ENCODE data around the gene SLC25A6.
"Not testable (repeated sequence)": the region's sequence is repeated elsewhere in the genome, so short reads cannot be mapped to it uniquely, and the experiment has no call there.

Gene SLC25A6

GRCh38 chrX:1389181-1389992 is 2.5 kb downstream of the SLC25A6 start:
- DNase-seq = no peak

DNA sequence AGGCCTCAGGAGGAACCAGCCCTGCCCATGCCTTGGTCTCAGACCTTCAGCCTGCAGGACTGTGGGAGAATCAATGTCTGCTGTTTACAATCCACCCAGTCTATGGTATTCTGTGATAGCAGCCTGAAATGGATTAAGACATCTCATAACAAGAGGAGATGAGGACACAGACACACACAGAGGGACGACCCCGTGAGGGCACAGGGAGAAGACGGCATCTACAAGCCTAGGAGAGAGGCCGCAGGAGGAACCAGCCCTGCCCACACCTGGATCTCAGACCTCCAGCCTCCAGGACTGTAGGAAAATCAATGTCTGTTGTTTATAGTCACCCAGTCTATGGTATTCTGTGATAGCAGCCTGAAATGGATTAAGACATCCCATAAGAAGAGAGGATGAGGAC is 3.3 kb downstream of the SLC25A6 start:
- no peak for DNase-seq

- DNase-seq = no peak
Measured at GRCh38 chrX:1387141-1387776, 4.7 kb downstream of the SLC25A6 start.

DNA sequence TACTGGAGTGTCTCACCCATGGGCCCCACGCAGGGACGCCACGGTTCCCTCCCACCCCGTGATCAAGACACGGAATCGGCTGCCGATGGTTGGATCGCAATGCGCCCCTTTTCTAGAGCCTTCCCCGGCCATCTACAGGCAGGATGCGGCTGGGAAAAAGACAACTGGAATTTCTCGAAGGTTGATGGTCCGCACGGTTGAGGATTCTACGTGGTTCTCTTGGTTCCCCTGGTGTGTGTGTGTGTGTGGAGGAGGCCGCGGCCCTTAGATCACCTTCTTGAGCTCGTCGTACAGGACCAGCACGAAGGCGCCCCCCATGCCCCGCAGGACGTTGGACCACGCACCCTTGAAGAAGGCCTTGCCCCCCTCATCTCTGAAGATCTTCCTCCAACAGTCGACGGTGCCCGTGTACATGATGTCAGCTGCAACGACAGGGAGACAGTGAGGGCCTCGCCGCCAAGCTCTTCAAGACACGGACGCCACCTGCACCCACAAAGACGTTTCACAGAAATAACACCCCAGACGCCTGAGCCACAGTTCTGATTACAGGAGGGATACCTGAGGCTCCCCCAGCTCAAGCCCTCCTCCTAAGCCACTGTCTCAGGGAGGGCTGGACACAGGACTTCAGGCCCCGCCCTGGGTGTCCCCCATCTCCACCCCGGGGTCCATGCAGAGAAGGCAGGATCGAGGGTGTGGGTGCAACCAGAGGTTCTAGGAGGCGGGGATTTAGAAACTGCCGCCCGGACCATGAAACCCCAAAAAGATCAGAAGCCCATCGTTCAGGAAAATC is 5.4 kb downstream of the SLC25A6 start:
- DNase-seq = no peak

GRCh38 chrX:1385253-1386223 is 6.4 kb downstream of the SLC25A6 start:
- no peak for DNase-seq

GRCh38 chrX:1384658-1385252 is 7.2 kb downstream of the SLC25A6 start:
- no peak for DNase-seq

DNA sequence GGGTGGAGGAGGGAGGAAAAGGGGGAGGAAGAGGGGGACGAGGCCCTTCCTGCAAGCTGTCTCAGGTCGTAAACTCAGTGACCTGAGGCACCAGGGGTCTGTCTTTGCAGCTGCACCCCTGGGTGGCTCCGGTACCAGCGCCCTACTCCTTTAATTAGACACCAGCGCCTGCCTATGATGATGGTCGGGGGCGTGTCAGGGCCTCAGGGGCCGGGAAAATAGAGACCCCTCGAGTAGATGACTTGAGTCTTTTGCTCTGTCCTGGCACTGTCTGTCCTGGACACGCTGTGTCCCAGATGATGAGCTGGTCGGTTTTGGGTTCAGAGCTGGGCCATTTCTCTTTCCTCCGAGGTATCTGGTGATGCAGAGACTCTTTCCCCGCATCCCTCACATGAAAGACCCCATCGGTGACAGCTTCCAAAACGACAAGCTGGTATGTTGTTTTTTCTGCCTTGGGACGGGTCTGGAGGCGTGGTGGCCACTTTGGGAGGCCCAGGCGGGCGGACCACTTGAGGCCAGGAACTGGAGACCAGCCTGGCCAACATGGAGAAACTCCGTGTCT is 11.2 kb downstream of the SLC25A6 start:
- no peak for DNase-seq

GRCh38 chrX:1378306-1378759 is 13.6 kb downstream of the SLC25A6 start:
- DNase-seq = no peak

- no peak for DNase-seq
Measured at GRCh38 chrX:1368385-1368698, 23.6 kb downstream of the SLC25A6 start.

DNA sequence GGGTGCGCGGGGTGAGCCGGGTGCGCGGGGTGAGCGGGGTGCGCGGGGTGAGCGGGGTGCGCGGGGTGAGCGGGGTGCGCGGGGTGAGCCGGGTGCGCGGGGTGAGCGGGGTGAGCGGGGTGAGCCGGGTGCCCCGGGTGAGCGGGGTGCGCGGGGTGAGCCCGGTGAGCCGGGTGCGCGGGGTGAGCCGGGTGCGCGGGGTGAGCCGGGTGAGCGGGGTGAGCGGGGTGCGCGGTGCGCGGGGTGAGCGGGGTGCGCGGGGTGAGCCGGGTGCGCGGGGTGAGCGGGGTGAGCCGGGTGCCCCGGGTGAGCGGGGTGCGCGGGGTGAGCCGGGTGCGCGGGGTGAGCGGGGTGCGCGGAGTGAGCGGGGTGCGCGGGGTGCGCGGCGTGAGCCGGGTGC is 25.6 kb downstream of the SLC25A6 start:
- DNase-seq = not testable (repeated sequence)

- DNase-seq = no peak
Measured at GRCh38 chrX:1361910-1362309, 30.0 kb downstream of the SLC25A6 start.

DNA sequence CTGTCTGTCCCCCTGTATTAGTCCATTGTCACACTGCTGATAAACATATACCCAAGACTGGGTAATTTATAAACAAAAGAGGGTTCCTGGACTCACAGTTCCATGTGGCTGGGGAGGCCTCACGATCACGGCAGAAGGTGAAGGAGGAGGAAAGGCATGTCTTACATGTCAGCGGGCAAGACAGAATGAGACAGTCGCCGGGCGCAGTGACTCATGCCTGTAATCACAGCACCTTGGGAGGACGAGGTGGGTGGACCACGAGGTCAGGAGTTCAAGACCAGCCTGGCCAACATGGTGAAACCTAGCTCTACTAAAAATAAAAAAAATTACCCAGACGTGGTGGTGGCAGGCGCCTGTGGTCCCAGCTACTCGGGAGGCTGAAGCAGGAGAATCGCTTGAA is 30.6 kb downstream of the SLC25A6 start:
- no peak for DNase-seq

- no peak for DNase-seq
Measured at GRCh38 chrX:1360171-1360570, 31.7 kb downstream of the SLC25A6 start.

DNA sequence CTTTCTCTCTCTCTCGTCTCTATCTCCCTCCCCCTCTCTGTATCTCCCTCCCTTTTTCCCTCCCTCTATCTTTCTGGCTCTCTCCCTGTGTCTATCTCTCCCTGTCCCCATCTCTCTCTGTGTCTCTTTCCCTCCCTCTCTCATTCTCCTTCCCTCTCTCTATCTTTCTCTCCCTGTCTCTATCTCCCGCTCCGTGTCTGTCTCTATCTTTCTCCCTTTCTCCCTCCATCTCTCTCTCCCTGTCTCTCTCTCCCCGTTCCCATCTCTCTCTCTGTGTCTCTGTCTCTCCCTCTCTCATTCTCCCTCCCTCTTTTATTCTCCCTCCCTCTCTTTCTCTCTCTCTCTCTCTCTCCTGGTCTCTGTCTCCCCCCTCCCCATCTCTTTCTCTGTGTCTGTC is 32.4 kb downstream of the SLC25A6 start:
- no peak for DNase-seq

- DNase-seq = no peak
Measured at GRCh38 chrX:1358793-1359476, 33.0 kb downstream of the SLC25A6 start.

- DNase-seq = no peak
Measured at GRCh38 chrX:1357993-1358392, 33.9 kb downstream of the SLC25A6 start.

GRCh38 chrX:1355131-1356046 is 36.5 kb downstream of the SLC25A6 start:
- DNase-seq = no peak

GRCh38 chrX:1354036-1355019 is 37.6 kb downstream of the SLC25A6 start:
- DNase-seq = no peak

Measured in NCI-H1417 treated with DMSO at 0.1 percent for 48 hours (cell line).